HG02943 (cell line): ENCODE results near the gene HESX1.

Experiments
- ATAC-seq: cut with Tn5 transposase; IDR thresholded peaks from one replicate; pipeline ENCODE4 v1.9.1; 2021; ENCODE audit warnings: mild to moderate bottlenecking, low read depth, moderate library complexity; ENCODE audit not compliant: unreplicated experiment

HESX1 gene

GRCh38 chr3:57169108-57169507, 30.7 kb downstream of the HESX1 start:
- no peak for ATAC-seq

DNA sequence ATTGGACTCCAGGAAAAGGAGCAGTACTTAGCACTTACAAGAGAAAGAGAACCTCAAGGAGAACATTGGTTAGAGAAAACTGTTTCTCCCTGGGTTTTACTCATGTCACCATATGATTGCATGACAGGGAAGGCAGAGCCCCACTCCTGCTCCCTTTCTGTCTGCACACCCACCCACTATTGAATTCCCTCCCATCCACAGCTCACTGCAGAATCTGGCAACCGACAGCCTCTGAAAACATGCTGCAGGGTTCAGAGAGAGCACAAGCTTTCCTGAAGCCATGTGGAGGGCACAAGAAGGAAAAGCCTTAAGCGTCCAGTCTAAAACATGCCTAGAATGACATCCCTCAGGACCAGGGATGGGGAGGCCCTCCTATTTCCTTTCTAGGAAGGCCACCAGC, 31.6 kb downstream of the HESX1 start:
- ATAC-seq: no peak

DNA sequence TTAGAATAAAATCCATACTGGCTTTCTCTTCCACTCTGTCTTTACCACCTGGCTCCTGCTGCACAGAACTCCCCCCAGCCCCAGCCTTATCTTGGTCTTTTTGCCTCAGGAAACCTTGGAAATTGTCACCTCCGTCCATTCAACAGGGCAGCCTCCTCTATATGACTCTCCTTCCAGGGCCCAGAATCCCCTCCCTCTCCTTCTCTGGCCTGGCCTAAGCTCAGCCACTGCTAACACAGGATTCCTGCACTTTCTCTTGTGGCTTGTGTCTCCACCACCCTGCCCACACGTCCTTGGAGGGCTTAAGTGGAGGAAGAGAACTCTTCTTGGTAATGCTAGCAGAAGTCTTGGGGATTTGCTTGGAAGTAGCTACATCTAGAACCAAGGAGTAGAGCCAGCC, 33.1 kb downstream of the HESX1 start:
- ATAC-seq: no peak

- ATAC-seq: no peak
Measured at GRCh38 chr3:57165641-57166040, 34.1 kb downstream of the HESX1 start.

DNA sequence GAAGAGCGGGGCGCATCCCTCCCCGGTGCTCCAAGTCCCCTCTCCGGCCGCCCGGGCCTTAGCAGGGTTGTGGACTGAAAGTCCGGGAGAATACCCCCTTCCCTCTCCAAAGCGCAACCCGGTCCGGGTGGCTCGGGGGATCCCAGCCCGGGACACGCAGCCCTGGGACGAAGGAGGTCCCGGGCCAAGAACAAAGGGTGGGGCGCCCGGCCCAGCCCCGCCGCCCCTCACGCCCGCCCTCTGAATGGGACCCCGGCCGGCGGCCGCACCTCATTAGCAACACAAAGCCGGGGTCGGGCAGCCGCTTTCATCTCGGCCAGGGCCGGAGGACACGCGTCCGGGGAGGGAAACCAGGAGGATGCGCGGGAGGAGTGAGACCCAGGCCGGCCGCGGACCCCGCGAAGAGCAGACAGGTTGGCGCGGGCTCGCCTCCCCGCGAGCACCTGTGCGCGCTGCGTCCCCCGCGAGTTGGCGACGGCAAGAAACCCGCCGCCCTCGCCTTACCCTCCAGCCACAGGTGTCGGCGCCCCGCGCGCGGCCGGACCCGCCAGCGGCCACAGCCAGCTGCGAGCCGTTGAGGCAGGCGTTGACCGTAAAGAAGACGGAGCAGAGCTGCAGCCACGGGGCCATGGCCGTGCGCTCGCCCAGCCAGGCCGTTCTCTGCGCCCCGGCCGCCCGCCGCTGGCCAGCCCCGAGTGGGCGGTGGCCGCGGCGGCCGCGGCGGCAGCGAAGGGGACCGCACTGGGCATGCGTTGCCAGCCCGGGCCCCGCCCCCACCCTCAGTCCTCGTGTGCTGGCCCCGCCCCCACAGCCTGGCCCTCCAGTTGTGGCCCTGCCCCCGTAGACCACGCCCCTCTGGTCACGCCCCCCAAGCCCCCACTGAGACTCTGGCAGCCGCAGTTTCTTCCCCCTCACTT, 34.9 kb downstream of the HESX1 start, which contains the start of gene IL17RD:
Gene IL17RD (minus strand): TSS at position 697 of the 917 bp plus-strand sequence. CDS start 67 bp downstream, at position 630.
- ATAC-seq: no peak

GRCh38 chr3:57164217-57164656, 35.5 kb downstream of the HESX1 start:
- ATAC-seq: no peak

GRCh38 chr3:57163751-57164150, 36.0 kb downstream of the HESX1 start:
- no peak for ATAC-seq

DNA sequence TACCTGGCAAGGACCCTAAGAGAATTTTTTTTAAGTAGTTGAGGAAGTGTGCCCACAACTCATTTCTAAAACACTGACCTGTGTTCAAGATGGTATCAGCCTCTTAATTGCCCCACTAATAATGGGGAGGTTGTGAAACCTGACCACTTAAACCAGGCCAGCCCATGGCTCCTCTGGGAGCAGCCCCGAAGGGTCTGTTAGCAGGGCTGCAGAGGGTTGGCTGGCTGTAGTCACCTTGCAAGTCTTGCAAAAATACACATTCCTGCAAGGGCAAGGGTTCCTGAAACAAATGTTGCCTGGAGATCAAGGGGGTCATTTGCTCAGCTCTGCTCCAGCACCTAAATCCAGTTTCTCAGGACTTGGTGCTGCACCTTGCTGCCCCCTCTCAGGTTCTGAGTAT, 37.9 kb downstream of the HESX1 start:
- ATAC-seq: no peak

GRCh38 chr3:57160765-57161538, 38.8 kb downstream of the HESX1 start:
- no peak for ATAC-seq

- no peak for ATAC-seq
Measured at GRCh38 chr3:57160076-57160764, 39.6 kb downstream of the HESX1 start.

DNA sequence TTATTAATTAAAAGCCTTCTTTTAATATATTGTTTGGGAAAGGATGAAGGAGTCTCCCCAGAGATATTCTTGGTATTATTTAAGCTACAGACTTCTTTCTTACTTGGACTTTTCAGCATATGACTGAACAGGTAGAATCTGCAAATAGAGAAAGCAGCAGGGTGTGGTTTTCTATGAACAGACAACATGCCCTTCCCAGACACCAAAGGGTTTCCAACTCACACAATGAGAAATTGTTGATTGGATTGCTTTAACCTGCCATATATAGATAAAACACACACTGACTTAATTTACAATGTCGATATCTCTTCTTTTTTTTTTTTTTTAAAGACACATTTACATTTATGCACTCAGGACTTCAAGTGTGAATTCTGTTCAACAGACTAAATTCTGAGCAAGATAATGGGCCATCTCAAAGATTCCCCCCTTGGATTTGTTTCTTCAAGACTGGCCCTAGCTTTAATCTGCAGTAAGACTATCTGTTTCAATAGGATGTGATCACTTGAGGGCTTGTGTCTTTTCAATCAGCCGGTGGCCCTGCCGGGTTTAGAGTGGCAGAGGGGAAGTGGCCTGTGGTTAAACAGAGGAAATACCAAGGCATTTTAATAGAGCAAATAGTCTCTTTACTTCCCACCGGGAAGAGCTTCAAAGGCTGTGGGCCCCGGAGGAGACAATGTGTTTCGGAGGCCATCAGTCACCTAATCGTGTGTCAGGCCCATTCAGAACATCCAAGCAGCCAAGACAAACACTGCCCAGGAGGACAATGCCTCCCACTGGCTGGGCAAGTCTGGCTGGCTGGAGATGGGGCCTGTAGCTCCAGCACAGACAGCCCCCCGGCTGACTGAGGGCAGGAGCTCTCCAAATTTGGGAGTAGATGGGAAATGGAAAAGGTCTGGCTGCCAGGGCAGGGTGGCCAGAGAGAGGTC, 40.7 kb downstream of the HESX1 start:
- no peak for ATAC-seq

DNA sequence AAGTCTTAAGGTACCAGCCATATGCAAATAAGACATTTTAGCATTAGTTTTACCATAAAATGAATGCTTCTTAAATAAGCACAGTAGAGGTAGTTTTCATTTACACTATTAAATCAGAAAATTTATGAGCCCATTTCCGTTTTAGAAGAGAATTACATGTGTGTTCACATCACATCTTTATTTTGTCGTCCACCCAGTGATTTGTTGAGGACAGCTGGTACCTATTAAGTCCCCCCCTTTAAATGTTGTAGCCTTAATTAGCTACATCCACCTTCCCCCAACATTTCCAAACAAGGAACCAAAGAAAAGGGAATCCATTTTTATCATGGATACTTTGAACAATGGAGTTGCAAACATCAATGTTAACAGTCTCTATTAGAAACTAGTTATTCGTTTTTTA, 41.5 kb downstream of the HESX1 start:
- ATAC-seq: no peak

DNA sequence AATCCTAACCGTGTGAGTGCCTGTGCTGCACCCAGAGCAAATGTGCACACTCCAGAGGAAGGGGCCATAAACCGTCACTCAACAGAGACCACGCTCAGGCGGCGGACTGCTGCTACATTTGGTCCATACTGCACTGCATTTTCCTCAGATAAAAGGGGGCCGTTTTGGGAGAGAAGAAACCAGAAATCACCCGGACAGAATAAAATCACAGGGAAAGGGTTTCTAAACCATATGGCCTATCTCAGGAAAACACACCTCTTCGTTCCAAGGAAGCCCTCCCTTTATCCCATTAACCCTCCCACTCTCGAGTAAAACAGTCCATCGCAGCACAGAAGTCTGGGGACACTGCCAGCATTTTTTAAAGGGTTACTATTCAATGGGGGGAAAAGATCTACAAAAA, 42.2 kb downstream of the HESX1 start:
- ATAC-seq: no peak

- no peak for ATAC-seq
Measured at GRCh38 chr3:57155310-57155643, 44.5 kb downstream of the HESX1 start.

DNA sequence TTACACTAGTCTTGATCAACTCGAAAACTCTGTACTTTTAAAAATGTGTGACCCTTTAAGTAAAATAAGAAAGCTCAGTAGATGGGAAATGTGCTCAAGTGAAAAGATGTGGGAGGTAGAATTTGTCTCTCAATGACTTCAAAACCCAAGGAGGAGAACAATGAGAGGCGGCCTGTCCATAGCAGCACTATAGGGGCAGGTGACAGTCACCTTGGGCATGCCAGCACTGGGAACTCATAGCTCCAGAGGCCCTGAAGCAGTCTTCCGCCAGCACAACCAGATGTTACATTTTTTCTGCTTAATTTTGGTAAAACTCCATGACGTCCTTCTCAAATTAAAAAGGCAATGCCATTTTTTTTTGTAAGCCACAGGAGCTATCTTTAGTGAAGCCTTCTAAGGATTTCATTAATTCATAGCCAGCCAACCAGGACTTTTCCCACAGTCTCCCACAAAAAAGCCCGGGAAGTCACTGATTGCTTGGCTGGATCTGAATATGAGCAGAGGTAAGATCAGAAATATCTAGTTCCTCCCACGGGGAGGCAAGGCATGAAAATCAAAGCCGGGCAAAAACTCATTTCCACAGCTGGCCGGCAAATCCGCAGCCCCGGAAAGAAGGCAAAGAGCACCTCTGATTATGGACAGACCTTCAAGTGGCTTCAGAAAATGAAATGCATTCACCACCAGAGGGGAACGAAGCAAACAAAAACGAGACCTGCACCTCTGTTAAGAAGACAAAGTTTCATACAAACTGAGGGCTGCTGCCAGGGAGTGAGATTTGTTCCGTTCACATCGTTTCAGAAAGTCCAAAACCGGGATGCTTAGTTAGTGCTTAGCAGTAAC, 45.1 kb downstream of the HESX1 start:
- ATAC-seq: no peak

- ATAC-seq: no peak
Measured at GRCh38 chr3:57152151-57153143, 47.3 kb downstream of the HESX1 start.

- no peak for ATAC-seq
Measured at GRCh38 chr3:57151749-57152148, 48.0 kb downstream of the HESX1 start.

- ATAC-seq: no peak
Measured at GRCh38 chr3:57151021-57151449, 48.7 kb downstream of the HESX1 start.
